HG02798 (cell line): ENCODE results near the gene SLC6A3.
"Not testable (repeated sequence)": the region's sequence is repeated elsewhere in the genome, so short reads cannot be mapped to it uniquely, and the experiment has no call there.

Source experiments
- ATAC-seq: cut with Tn5 transposase; IDR thresholded peaks from one replicate; pipeline ENCODE4 v1.9.1; 2021; ENCODE audit warnings: mild to moderate bottlenecking; ENCODE audit not compliant: unreplicated experiment, poor library complexity

The SLC6A3 gene

DNA sequence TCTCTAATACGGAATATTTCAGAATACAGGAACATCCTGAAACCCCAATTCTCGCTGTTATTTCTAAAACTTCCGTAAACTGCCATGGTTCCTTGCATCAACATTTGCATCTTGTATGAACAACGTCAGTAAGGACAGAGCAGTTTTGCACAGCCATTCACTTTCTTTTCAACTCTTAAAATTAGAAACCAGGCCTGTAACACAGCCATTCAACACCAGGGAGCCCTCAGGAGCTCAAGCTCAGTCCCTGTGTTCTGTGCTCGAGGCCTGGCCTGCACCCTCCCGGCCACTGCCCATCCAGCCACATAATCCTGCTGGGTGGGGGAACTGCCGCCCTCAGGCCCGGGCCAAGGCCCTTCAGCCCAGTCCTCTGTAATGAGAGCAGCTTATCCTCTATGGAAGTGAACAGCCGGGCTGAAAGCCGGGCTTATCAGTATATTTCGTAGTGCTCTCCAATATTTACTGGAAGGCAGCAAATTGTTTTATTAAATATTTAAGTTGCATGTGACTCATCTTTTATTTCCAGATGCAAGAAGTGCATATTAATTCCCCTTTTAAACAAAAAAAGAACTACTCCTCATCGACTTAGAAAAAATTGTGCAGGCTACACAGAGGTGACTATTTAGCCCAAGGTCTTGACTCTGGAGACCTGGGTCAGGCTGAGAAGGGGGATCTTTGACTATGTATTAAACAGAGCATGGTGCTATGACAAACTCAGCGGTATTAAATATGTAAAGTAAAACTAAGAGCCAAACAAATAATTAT is 33.2 kb upstream of the SLC6A3 start:
- no peak for ATAC-seq

DNA sequence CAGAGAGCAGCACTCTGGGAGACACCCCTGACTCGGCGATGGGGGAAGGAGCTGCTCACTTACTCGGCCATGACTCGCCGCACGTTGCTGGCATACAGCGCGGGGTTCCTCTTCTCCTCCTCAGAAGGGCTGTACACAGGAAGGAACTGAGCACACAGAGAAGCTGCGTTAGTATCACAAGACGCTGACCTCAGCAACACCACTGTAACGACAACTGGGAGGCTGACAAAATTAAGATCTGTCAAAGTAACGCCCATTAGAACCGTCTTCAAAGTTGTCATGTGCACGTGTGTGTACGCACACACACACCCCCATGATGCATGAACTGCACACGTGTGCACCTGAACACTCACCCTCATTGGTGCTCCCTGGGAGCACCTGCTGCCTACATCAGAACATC is 32.1 kb upstream of the SLC6A3 start:
- no peak for ATAC-seq

DNA sequence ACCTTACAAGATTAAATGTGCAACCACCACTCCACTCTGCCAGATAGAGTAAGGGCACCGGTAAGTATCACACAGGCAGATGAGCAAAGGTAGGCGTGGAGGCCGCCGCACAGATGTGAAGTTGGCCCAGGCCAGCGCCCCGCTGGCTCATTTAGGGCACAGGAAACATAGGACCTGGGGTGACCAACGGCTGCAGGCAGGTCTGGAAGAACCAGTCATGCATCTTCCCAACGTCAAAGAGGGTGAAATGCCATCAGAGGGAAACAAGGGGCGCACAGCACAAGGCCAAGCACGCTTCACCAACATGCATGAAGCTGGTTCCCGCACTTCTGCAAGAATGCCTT is 31.7 kb upstream of the SLC6A3 start:
- ATAC-seq = no peak

DNA sequence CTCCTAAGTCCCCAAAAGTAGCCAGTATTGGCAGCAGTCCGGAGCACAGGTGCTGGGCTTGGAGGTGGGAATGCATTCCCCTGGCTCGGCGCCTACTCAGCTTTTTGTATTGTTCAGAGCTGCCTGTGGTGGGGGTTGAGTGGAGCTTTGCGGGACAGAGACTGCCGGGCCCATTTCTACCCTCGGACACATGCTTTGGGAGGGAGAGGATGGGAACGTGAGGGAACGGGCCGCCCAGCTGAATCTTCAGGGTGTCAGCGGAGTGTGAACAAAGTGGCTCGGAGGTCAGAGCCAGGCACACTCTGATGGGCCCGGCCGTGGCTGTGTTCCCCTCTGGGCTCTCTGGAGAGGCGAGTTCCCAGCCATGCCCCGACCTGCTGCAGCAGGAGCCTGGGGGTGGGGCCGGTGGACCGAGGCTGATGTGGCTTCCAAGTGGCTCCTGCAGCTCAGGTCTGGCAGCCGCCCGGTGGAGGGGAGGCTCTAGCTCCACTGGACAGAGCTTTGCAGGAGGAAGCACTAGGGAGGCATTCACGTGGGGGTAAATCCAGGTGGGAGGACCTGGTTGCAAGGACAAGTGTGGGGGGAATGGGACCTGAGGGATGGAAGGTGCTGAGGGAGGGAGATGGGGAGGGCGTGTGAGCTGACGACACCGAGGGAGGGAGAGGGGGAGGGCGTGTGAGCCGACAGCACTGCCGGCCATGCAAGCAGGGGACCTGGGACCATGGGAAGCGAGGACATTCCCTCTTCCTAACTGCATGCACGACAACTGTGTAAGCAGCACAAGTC is 31.1 kb upstream of the SLC6A3 start:
- no peak for ATAC-seq

DNA sequence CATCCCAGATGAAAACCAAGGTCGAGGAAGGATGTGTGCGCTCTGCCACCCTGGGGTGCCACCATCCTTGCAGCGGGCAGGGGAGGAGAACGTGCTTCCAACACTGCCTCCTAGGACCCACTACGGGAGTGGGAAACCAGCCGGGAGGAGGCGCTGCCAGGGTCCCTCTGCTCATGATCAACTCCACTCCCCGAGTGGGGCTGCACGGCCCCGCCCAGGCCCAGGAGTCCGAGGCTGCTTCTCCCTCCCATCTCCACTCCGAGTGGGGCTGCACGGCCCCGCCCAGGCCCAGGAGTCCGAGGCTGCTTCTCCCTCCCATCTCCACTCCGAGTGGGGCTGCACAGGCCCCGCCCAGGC is 30.3 kb upstream of the SLC6A3 start:
- not testable (repeated sequence) for ATAC-seq

DNA sequence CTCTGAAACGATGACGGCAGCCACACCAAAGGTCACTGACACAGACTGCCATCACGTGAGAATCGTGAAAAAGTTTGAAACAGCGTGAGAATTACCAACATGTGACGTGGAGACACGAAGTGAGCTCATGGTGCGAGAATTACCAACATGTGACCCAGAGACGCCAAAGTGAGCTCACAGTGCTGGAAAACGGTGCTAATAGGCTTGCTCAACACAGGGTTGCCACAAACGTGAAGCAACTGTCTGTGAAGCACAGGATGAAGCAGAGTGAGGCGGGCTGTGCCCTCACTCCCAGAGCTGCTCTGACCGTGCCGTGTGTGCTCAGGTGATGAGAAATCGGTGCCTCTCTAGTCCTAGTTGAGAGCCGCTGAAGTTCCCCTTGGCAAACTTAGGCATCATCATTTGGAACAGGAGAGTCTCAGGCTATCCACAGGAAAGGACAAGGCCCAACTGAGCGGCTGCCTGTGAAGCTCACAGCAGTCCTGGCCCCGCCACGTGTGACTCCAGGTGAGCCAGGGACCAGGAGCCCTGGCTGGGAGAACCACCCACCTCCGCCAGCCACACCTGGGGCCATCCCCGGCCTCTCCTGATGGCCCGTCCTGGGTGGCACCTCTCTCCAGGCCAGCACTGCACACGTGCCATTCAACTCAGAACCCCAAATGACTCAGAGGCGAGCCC is 29.8 kb upstream of the SLC6A3 start:
- no peak for ATAC-seq

DNA sequence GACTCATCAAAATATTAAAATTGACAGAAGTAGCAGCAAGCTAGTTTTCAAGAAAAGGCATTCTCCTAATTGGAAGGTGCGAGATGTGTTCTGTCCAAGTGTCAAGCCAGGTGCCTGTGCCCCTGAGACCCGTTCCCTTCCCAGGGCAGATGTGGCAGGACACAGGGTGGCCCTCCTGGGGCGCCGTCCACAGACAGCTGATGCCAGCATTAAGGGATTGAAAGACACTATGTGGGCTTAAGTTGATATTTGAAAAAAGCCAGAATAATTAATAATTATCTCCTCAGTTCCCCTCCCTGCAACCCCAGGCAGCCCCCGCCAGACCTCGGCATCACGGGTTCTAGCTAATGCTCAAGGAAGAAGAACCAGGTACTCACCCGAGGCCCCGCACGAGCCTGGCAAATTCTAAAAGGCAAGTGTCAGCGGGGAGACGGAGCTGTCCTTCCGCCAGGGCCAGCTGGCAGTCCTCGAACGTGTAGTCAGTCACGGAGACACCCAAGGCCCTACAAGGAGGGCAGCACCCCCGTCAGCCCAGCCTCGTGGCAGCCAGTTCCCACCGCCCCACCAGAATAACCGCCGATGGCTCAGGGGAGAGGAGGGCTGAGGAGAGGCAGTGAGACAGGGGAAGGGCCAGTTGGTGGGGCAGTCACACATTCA is 29.1 kb upstream of the SLC6A3 start:
- ATAC-seq = no peak

DNA sequence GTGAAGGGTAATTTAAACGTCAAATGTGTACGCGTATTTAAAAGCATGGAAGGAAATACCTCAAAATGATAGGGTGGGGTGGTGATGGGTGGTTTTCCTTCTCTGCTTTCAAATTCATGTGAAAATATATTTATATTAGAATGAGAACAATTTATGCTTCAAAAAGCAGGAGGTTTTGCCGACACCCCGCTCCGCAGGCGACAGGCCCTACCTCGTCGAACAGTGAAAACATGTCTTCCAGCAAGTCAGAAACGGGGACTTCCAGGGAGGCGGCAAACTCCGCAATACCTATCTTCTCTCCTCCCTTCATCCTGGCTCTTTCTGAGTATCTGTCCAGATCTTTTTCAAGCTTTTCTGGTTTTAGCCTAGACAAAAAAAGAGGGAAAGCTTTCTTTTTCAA is 28.5 kb upstream of the SLC6A3 start:
- no peak for ATAC-seq

DNA sequence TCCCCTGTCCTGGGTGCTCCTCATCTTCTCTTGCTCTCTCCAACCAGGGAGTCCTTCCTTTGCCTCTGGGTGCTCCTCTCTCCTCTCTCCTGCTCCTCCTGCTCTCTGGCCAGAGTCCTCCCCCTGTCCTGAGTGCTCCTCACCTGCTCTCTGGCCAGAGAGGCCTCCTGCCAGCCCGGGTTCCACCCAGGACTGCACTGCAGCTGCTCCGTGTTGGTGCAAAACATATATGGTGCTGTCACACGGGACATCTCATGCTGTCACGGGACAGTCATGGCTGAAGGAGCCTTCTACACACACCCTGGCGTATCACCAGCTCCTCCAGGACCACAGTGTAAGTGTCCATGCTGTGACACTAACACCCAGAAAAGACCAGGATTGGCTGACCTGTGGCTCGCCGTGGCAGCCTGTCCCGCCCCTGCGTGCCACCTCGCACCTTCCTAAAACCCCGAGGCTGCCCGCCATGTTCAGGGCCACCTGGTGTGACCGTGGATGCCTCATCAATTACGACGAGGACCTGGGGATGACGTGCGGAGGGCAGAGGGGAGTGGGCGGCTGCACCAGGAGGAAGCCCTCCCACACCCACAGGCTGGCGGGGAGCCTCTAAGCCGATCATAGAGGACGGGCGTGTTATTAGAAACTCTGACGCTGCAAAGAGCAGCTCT is 27.9 kb upstream of the SLC6A3 start:
- no peak for ATAC-seq

DNA sequence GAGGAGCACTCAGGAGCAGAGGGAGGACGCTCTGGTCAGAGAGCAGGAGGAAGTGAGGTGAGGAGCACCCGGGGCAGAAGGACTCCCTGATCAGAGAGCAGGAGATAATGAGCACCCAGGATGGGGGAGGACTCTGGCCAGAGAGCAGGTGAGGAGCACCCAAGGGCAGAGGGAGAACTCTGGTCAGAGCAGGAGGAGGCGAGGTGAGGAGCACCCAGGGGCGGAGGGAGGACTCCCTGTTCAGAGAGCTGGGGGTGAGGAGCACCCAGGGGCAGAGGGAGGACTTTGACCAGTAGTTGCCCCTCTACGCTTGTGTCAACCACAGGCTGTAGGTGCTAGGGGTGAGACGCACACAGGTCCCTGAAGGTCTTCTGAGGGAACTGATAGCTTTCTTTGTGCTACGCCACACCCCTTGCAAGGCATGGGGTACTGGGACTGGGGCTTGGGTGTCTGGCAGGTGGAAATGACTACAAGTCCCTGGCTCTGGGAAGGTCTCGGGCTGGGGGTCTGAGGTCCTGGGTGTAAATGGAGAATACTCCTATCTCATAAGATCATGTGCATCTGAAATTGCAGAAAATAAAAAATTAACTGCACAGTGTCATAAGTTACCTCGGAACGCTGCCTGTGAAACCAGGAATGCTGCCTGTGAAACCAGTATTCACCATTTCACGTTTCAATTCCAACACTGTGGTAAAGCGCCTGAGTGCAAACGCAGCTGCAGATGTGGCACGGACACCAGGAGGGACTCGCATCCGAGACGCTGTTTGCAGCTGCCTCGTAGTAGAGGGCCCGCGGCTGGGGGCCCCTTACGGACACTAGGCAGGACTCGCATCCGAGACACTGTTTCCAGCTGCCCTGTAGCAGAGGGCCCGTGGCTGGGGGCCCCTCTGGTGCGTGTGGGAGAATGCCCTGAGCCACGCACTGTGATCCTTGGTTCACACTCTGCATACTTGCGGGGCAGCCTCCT is 27.0 kb upstream of the SLC6A3 start:
- ATAC-seq = no peak

DNA sequence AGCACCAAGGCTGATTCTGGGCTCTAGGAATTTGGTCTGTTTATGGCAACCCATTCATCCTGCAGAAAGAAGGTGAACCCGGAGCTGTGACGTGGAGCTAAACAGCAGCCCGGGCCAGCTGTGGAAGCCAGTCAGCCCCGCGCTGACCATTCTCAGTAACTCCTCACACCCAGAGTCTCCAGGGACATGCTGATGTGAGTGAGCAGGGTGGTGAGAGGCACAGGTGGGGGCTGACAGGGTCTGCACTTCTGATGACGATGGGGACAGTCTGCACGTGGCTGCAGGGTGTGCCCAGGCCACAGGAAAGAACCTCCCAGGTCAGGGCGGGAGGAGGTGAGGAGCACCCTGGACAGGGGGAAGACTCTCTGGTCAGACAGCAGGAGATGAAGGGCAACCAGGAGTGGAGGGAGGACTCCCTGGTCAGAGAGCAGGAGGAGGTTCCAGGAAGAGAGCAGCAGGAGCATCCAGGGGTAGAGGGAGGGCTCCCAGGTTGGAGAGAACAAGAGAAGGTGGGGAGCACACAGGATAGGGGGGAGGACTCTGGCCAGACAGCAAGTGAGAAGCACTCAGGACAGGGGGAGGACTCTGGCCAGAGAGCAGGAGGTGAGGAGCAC is 26.1 kb upstream of the SLC6A3 start:
- no peak for ATAC-seq

DNA sequence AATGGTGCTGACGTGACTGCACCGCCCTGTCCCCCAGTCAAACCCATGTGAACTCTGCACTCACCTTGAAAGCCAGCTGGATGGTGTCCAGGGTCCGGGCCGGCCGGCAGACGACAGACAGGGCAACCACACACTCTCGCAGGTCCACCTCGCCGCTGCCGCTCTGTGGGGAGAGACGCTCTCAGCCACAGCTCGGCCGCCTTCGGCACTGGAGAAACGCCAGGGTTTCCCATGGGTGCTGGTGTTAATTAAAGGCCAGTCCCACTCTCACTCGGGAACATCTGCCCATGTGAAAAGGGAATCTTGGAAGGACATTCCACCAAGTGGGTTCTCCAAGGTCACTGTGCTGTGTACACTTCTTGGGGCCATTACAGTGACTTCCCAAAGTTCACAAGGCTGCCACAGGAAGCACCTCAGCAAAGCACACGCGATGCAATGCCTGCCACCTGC is 25.5 kb upstream of the SLC6A3 start:
- ATAC-seq = no peak

DNA sequence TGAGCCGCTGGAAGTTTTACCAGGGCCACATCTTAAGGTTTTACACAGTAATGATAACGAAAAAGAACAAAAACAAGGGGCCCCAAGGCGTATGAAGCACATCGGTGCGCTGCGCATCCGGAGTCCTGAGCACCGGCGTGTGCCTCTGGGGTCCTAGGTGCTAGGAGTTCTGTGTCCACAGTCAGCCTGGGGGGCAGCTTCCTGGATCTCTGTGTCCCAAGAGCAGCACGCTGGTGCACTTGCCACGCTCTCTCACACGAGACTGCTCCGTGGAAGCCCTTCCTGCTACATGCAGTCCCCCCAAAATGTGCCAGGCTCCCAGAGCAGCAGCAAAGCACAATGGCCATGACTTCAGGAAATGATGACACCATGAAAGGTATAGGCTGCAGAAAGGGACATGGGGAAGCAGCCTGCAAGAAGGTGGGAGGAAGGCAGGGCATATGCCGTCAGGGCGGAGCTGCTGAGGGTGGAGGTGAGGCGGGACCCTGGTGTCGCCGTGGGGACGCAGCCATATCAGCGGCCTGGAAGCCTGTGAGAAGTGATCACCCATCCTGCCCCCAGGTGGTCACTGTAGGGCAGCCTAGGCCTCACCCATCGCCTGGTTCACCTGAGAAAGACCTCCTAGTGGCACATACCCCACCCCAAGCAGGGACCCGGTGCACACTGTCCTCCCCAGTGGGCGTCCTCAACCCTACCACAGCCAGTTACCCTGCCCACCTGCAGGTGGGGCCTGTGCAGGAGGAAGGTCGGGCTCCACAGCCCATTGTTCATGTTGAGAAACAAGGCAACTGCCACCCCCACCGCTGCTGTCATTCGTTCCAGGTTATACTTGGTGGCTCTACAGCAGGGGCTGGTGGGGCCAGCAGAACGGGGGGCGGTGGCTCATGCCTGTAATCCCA is 23.6 kb upstream of the SLC6A3 start:
- ATAC-seq = no peak

DNA sequence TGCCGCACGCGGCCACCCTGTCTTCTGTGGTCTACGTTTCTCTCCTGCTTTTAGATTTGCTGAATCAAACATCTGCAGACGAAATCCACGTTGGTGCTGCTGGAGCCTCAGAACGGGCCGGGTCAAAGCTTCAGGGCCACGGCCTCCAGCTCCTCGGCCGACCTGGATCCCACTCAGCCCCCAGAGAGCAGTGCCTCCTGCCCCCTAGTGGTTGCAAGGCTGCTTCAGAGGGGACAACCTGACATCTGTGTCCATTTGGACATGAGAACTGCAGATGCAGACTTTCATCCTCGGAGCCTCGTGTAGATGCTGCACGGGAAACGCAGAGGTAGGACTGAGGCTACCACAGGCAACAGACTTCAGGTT is 23.0 kb upstream of the SLC6A3 start:
- ATAC-seq = no peak

DNA sequence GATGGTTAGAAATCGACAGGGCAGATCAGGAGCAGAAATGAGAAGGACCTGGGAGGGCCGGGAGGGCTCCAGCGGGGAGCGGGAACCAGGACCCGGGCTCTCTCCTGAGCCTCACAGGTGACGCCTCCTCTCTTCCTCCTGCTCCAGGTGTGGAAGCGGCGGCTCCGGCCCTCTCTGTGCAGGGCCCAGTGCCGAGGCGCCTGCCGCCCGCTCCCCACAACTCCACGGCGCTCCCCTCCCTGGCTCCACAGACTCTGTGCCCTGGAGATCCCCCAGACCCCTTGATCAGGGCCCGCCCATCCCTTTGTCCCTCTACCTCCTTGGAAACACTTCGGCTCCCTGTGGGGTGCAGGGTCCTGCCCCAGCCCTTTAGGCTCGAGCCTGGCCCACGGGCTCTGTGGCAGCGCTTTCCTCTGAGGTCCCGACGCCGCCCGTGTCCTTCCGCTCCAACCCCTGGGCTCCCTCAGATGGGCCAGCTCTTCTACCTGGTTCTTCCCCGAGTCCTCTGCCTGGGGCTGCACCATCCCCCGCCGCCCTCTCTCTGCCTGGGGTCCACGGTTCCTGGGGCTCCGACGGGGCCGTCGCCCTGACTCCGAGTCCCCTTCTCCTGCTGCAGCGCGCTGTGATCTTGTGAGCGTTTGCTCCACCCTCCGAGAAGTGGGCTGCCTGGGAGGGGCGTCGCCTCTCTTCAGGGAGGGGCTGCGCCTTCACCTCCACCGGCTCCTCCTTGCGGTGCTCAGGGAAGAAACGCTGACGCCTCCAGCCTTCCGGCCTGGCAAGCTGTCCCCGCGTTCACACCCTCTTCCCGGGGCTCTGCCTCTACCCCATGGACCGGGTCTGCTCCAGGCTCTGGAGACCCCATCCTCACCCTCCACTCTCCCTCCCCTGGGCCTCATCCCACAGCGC is 22.4 kb upstream of the SLC6A3 start:
- ATAC-seq = no peak

DNA sequence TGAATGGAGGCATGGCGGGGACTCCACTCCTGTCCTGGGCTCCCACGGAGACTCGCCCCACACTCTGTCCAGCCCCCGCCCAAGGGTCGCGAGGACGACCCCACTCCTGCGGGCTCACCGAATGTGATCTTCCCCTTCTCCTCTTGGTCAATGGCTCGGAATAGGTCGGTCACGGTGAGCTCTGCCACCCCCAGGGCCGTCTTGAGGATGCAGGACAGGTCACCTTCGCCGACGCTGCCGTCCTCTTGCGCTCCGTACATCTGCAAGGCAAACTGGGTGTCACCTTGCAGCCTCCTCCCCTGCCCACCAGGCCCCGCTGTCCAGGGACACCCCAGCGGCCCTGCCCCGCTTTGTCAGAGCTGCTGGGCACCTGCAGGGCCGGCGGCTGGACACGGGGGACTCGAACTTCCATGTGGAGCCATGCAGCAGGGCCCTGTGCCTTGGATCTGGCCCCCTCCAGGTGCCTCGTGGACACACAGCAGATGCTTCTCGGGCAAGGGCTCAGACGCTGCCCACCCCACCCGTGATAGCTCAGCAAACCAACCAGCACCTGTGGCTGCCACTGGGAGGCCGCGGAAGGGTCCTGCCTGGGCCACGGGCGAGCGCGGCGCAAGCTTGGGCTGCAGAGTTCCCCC is 21.5 kb upstream of the SLC6A3 start:
- ATAC-seq = no peak
